Natural killer cell treated with Interleukin-12 subunit alpha and Interleukin-12 subunit beta and Interleukin-15 and Interleukin-18, amount 100 ng/mL, for 72 hours (primary cell): ENCODE results near the gene ZNF529. TPM values are rescaled to one million over a fixed set of nuclear protein-coding genes. Genes with fewer than 3 reads are reported as not detected.

Source experiments
- total RNA-seq, 2 donors: library from RNA; stranded (reverse); gene quantifications; one replicate each; pipeline ENCODE4 v1.2.3, GENCODE V29; 2022

ZNF529 gene
- total RNA-seq, 2 donors from 2014 or later = 11.0 to 14.6 TPM

Other genes starting within 250 kb of the ZNF529 start
- gene ZFP14, start 194.1 kb downstream of the ZNF529 start, total RNA-seq = 1 to 10 TPM; 2.3 to 5.1 TPM
- gene ZFP82, start 154.6 kb downstream of the ZNF529 start, total RNA-seq = 1 to 10 TPM; 3.3 to 5.8 TPM
- gene ZNF566, start 83.7 kb downstream of the ZNF529 start, total RNA-seq = 1 to 10 TPM; 7.3 to 8.3 TPM
- 1 to 10 TPM; 6.0 to 7.1 TPM for gene ZNF260, start 45.0 kb downstream of the ZNF529 start, total RNA-seq
- gene ZNF382, start 32.0 kb upstream of the ZNF529 start, total RNA-seq = 1 to 10 TPM; 3.0 to 3.9 TPM
- 10 to 100 TPM in 1 of 2 donors, 1 to 10 TPM in 1; 5.9 to 10.8 TPM for gene ZNF461, start 93.5 kb upstream of the ZNF529 start, total RNA-seq
- gene ZNF567, start 114.3 kb upstream of the ZNF529 start, total RNA-seq = 1 to 10 TPM; 7.3 to 8.5 TPM
- 1 to 10 TPM; 3.9 to 4.1 TPM for gene ZNF850, start 199.5 kb upstream of the ZNF529 start, total RNA-seq